Keratinocyte (primary cell): ENCODE data around the gene SETD6. TPM values are rescaled to one million over a fixed set of nuclear protein-coding genes. Genes with fewer than 3 reads are reported as not detected.

Source experiments
- DNase-seq: peaks from one replicate; pipeline ENCODE4 v3.0.0-alpha.2; 2011; ENCODE audit warnings: low read depth, missing footprints, low spot score
- FAIRE-seq: peaks from 2 replicates; lab custom pipeline; 2011; peaks lifted over from hg19 to GRCh38; lab: Jason Lieb, UNC
- H2AFZ ChIP-seq: 2 replicates; pipeline ENCODE4 v1.6.0; 2012; ENCODE audit warnings: low read length, control low read depth, inconsistent platforms; ENCODE audit not compliant: control insufficient read depth
- H3K27ac ChIP-seq: 2 replicates; pipeline ENCODE4 v1.5.1; 2011; ENCODE audit warnings: low read length; ENCODE audit not compliant: control insufficient read depth, insufficient read depth
- H3K27me3 ChIP-seq: 3 replicates; pipeline ENCODE4 v1.6.0; 2011; ENCODE audit warnings: low read length; ENCODE audit not compliant: control insufficient read depth, insufficient read depth; ENCODE audit errors: extremely low read depth
- H3K36me3 ChIP-seq, 2 experiments: 2 replicates in 1 of 2; 3 replicates in 1 of 2; pipeline ENCODE4 v1.5.1; 2011; ENCODE audit warnings: low read length in 2 of 2, mild to moderate bottlenecking in 1 of 2; ENCODE audit not compliant: control insufficient read depth in 2 of 2, insufficient read depth in 2 of 2; ENCODE audit errors: extremely low read depth in 1 of 2
- H3K4me1 ChIP-seq: 3 replicates; pipeline ENCODE4 v1.5.1; 2011; ENCODE audit warnings: low read length; ENCODE audit not compliant: control insufficient read depth, insufficient read depth; ENCODE audit errors: extremely low read depth
- H3K4me2 ChIP-seq: 3 replicates; pipeline ENCODE4 v1.6.0; 2011; ENCODE audit warnings: low read depth, low read length; ENCODE audit not compliant: control insufficient read depth, insufficient read depth; ENCODE audit errors: extremely low read depth
- H3K4me3 ChIP-seq, 3 experiments: fragments of 200-600 bp in 1 of 3; sonication (generic) in 1 of 3; 2 replicates in 2 of 3; 3 replicates in 1 of 3; pipeline ENCODE4 v1.5.1; 2011 to 2016; ENCODE audit warnings: low read length in 3 of 3, mild to moderate bottlenecking in 3 of 3, control low read depth in 2 of 3, inconsistent platforms in 1 of 3, low read depth in 1 of 3, mixed read lengths in 1 of 3, mixed run types in 1 of 3, moderate library complexity in 1 of 3; ENCODE audit not compliant: control insufficient read depth in 2 of 3, insufficient read depth in 2 of 3; ENCODE audit errors: extremely low read depth in 1 of 3
- H3K79me2 ChIP-seq: 2 replicates; pipeline ENCODE4 v1.6.0; 2012; ENCODE audit warnings: low read length; ENCODE audit not compliant: control insufficient read depth, insufficient read depth
- H3K9ac ChIP-seq: 3 replicates; pipeline ENCODE4 v1.6.0; 2011; ENCODE audit warnings: low read length; ENCODE audit not compliant: control insufficient read depth, insufficient read depth; ENCODE audit errors: extremely low read depth
- H3K9me1 ChIP-seq: 3 replicates; pipeline ENCODE4 v1.6.0; 2011; ENCODE audit warnings: low read length; ENCODE audit not compliant: control insufficient read depth, insufficient read depth; ENCODE audit errors: extremely low read depth
- H3K9me3 ChIP-seq: 2 replicates; pipeline ENCODE4 v1.5.1; 2012; ENCODE audit warnings: low read depth, low read length; ENCODE audit not compliant: control insufficient read depth
- H4K20me1 ChIP-seq: 3 replicates; pipeline ENCODE4 v1.6.0; 2011; ENCODE audit warnings: low read length; ENCODE audit not compliant: control insufficient read depth, insufficient read depth; ENCODE audit errors: extremely low read depth
- CTCF ChIP-seq, 3 experiments: IDR thresholded peaks in 1 of 3; conservative IDR thresholded peaks in 1 of 3; optimal IDR thresholded peaks in 1 of 3; 2 replicates in 2 of 3; 3 replicates in 1 of 3; pipeline versions ENCODE3 to v1.5.1; 2011; ENCODE audit warnings: low read length in 3 of 3, mild to moderate bottlenecking in 3 of 3, moderate library complexity in 2 of 3, control low read depth in 1 of 3, inconsistent platforms in 1 of 3; ENCODE audit not compliant: insufficient read depth in 2 of 3; ENCODE audit errors: extremely low read depth in 1 of 3
- EZH2 ChIP-seq: IDR thresholded peaks from one replicate; pipeline ENCODE4 v1.6.1; 2012; ENCODE audit warnings: inconsistent platforms, mild to moderate bottlenecking, low read length, moderate library complexity
- dilution Hi-C: fragments of 300-500 bp; cut with MboI; formaldehyde crosslinking; loops from one replicate; pipeline ENCODE4 v1.7.0; 2020; ENCODE audit warnings: low sequenced_read_pairs; ENCODE audit not compliant: extremely low pct_ligation_motif_present
- polyA plus RNA-seq, 5 experiments: library from polyadenylated mRNA; depleted of rRNA in 3 of 5; stranded (reverse) in 3 of 5; stranded (forward) in 1 of 5; unstranded in 1 of 5; fragments of >200 nt; gene quantifications; 1 replicate in 1 of 5; 2 replicates in 3 of 5; 3 replicates in 1 of 5; pipeline versions ENCODE4 v1.2.1 to v1.2.3, GENCODE V29; 2011 to 2012; ENCODE audit warnings: missing spikeins in 2 of 5, low read depth in 1 of 5, low replicate concordance in 1 of 5

SETD6 gene
- polyA plus RNA-seq, 1 donor (not counting 4 experiments of a cell fraction or from before 2014, with no cell fraction given), result 13.5 TPM

DNA sequence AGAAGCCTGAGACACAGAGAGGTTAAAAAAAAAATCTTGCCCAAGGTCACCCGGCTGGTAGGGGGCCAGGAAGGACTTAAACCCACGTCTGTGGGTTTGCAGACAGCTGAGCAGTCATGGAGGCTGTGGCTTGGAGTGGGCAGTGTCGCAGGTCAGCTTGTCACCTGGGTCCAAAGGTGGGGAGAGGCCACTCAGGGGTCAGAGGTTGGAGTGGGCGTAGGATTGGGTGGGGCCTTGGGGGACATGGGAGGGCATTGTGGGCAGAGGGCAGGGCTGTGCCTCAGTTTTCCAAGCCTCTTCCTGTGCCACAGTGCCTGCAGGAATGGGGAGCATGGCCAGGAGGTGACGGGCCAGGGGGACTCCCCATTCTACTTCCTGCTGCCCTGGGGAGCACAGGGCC, 17.4 kb upstream of the SETD6 start:
- Histone ChIP-seq H2AFZ (no peak overlapping the region), H3K4me2 (no peak overlapping the region), H3K9me3 (no peaks in the 10 kb centered on the region), H3K27me3 (peaks cover 29% of the 10 kb centered on the region), H3K79me2 (no peaks in the 10 kb centered on the region), H3K9me1 (no peaks in the 10 kb centered on the region), H3K36me3 (no peaks in the 10 kb centered on the region), H3K4me3 (no peak overlapping the region), H3K9ac (no peak overlapping the region), H3K4me1 (peaks cover 3% of the 10 kb centered on the region), H4K20me1 (no peaks in the 10 kb centered on the region), H3K27ac (no peak overlapping the region)
- dilution Hi-C loops, result no loop called here
- TF ChIP-seq CTCF (optimal IDR thresholded peaks at IDR 0.05 in 1 of 3, IDR thresholded peaks at IDR 0.05 in 1 of 3, conservative IDR thresholded peaks at IDR 0.05 in 1 of 3; ENCODE audit: extremely low read depth in 1 of 3, insufficient read depth in 2 of 3, low read length in 3 of 3) (no peak), EZH2 (no peak)
- DNase-seq, result no peak
- no peak for FAIRE-seq

DNA sequence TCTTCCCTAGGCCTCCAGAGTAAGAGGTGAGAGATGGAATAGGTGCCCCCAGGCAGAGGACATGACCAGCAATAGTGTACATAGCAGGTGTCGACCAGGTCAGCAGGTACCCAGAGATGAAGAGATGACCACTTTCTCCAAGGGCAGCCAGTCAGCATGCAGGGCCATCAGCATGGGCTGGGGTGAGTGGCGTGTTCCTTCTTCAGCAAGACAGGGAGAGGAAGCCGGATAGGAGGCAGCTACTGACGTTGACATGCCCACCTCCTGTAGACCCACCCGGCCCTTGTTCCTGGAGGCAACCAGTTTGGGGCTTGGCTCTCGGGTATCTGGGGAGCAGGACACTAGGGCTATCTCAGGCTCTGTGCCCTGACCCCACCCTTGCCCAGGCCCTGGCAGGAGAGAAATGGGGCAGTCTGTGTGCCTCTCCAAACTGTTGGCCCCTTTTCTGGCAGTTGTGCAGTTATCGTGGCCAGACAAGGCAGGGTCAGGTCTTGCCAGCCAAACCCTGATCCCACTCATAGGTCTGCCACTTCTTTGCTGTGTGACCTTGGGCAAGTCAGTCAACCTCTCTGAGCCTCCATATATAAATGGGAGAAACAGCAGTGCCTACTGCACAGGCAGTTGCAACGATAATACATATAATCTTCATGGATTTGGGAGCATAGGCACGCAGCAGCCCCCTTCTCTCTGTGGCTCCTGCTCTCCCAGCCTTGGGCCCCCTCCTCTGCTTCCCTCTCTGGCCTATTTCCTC, 16.8 kb upstream of the SETD6 start:
- no peaks in the 10 kb centered on the region for H3K36me3 ChIP-seq
- TF ChIP-seq CTCF (optimal IDR thresholded peaks at IDR 0.05 in 1 of 3, IDR thresholded peaks at IDR 0.05 in 1 of 3, conservative IDR thresholded peaks at IDR 0.05 in 1 of 3; ENCODE audit: extremely low read depth in 1 of 3, insufficient read depth in 2 of 3, low read length in 3 of 3), result no peak
- no peak for TF ChIP-seq EZH2
- no peak overlapping the region for H2AFZ ChIP-seq
- H4K20me1 ChIP-seq, result no peaks in the 10 kb centered on the region
- DNase-seq (no peak), FAIRE-seq (no peak)
- no peak overlapping the region for H3K4me2 ChIP-seq
- H3K27me3 ChIP-seq, result peaks cover 29% of the 10 kb centered on the region
- dilution Hi-C loops, result no loop called here
- H3K79me2 ChIP-seq, result no peaks in the 10 kb centered on the region
- H3K9me3 ChIP-seq, result no peaks in the 10 kb centered on the region
- H3K9ac ChIP-seq, result no peak overlapping the region
- peaks cover 3% of the 10 kb centered on the region for H3K4me1 ChIP-seq
- H3K4me3 ChIP-seq, result no peak overlapping the region
- no peak overlapping the region for H3K27ac ChIP-seq
- H3K9me1 ChIP-seq, result no peaks in the 10 kb centered on the region
